HepG2 (cell line): Measurements from ENCODE around the gene MGAT2. TPM values are rescaled to one million over a fixed set of nuclear protein-coding genes. Genes with fewer than 3 reads are reported as not detected.
A peak's percentile ranks its signal among the peaks of the same experiment; 100 is the strongest.

ENCODE experiments used
- ATF7-NPFF ChIP-seq: sonication (generic); formaldehyde crosslinking; IDR thresholded peaks from 2 replicates; pipeline ENCODE4 v1.8.1; 2023; ENCODE audit warnings: mild to moderate bottlenecking, low read depth, missing genetic modification reagents, moderate library complexity
- E2F1 ChIP-seq: sonication (generic); formaldehyde crosslinking; IDR thresholded peaks from 2 replicates; pipeline ENCODE4 v1.5.0; 2020; ENCODE audit warnings: missing genetic modification reagents
- HMG20B ChIP-seq: conservative IDR thresholded peaks from 2 replicates; pipeline ENCODE4 v1.6.1; 2016; ENCODE audit warnings: missing genetic modification reagents, missing compliant biosample characterization
- MYPOP ChIP-seq: sonication (generic); formaldehyde crosslinking; IDR thresholded peaks from 2 replicates; pipeline ENCODE4 v1.8.1; 2023; ENCODE audit warnings: mild to moderate bottlenecking, moderate library complexity, missing genetic modification reagents
- RERE ChIP-seq: IDR thresholded peaks from 2 replicates; pipeline ENCODE4 v1.6.1; 2016; ENCODE audit warnings: low read depth, missing genetic modification reagents, missing compliant biosample characterization
- SAFB2 ChIP-seq: sonication (generic); formaldehyde crosslinking; IDR thresholded peaks from 2 replicates; pipeline ENCODE4 v1.5.1; 2020; ENCODE audit warnings: missing genetic modification reagents, low read depth, mild to moderate bottlenecking, borderline replicate concordance
- SP4 ChIP-seq: sonication (generic); formaldehyde crosslinking; IDR thresholded peaks from 2 replicates; pipeline ENCODE4 v1.8.1; 2023; ENCODE audit warnings: mild to moderate bottlenecking, missing genetic modification reagents
- ZBTB40 ChIP-seq, 2 experiments: fragments of 450-650 bp in 1 of 2; sonication (generic) in 1 of 2; formaldehyde crosslinking in 1 of 2; IDR thresholded peaks; 2 replicates each; pipeline versions ENCODE4 v1.6.1 to v1.8.0; 2016 to 2022; ENCODE audit warnings: antibody characterized with exemption in 1 of 2, mild to moderate bottlenecking in 1 of 2, missing genetic modification reagents in 1 of 2
- ZNF83 ChIP-seq: sonication (generic); formaldehyde crosslinking; IDR thresholded peaks from 2 replicates; pipeline ENCODE4 v1.4.0; 2020; ENCODE audit warnings: missing genetic modification reagents, mild to moderate bottlenecking, borderline replicate concordance
- polyA plus RNA-seq, 8 experiments: library from polyadenylated mRNA; depleted of rRNA in 3 of 8; stranded (reverse) in 7 of 8; unstranded in 1 of 8; fragments of >200 nt; fragmentation: Illumina TruSeq in 4 of 8; extraction: Trizol in 4 of 8; gene quantifications; 2 replicates each; pipeline versions ENCODE4 v1.2.1 to v1.2.3, GENCODE V29; 2011 to 2016; ENCODE audit warnings: low read depth in 4 of 8, missing spikeins in 1 of 8, mixed read lengths in 1 of 8; ENCODE audit not compliant: insufficient read depth in 1 of 8
- total RNA-seq, 5 experiments: library from RNA; depleted of rRNA; stranded (reverse); fragments of >200 nt; fragmentation: Illumina TruSeq; extraction: Trizol; gene quantifications; 2 replicates each; pipeline ENCODE4 v1.2.3, GENCODE V29; 2016; ENCODE audit warnings: low read depth in 1 of 5

MGAT2 gene
- total and polyA plus RNA-seq, 2 of the 13 experiments (the other 11 are each of a cell fraction or from before 2014, with no cell fraction given) = 12.9 to 51.9 TPM

GRCh38 chr14:49621114-49621881 lies 699 bp downstream of the MGAT2 start (continued):
- TF ChIP-seq SAFB2 (CRISPR knock-in tag) (no peak), HMG20B (no peak), SP4 (CRISPR knock-in tag) (no peak), ZBTB40 (IDR thresholded peaks at IDR 0.05) (no peak), ZBTB40 (CRISPR knock-in tag; IDR thresholded peaks at IDR 0.05) (no peak), ZNF83 (CRISPR knock-in tag) (no peak), RERE (CRISPR knock-in tag) (no peak), ATF7-NPFF (CRISPR knock-in tag) (no peak; the same call in 1 of the 2 replicates), E2F1 (CRISPR knock-in tag) (no peak), MYPOP (CRISPR knock-in tag) (peak; percentile 24; the same call in 1 of the 2 replicates)
